IPS DF 4.7 (cell line): ENCODE data around the gene ZBTB42.
"Not testable (repeated sequence)": the region's sequence is repeated elsewhere in the genome, so short reads cannot be mapped to it uniquely, and the experiment has no call there.

Experiments
- DNase-seq: peaks from one replicate; pipeline ENCODE4 v3.0.0-alpha.2; 2013; ENCODE audit warnings: low spot score; ENCODE audit errors: extremely low read depth

Gene ZBTB42

GRCh38 chr14:104836171-104836935 lies 35.5 kb downstream of the ZBTB42 start:
- DNase-seq: not testable (repeated sequence)

- DNase-seq: no peak
Measured at GRCh38 chr14:104841730-104842129, 40.8 kb downstream of the ZBTB42 start.

- no peak for DNase-seq
Measured at GRCh38 chr14:104843006-104843405, 42.1 kb downstream of the ZBTB42 start.

- DNase-seq: no peak
Measured at GRCh38 chr14:104843442-104844305, 42.8 kb downstream of the ZBTB42 start.

- no peak for DNase-seq
Measured at GRCh38 chr14:104844306-104845032, 43.6 kb downstream of the ZBTB42 start.

GRCh38 chr14:104845033-104845666 lies 44.2 kb downstream of the ZBTB42 start:
- no peak for DNase-seq

GRCh38 chr14:104845834-104846441 lies 45.0 kb downstream of the ZBTB42 start:
- no peak for DNase-seq

GRCh38 chr14:104852280-104852663 lies 51.4 kb downstream of the ZBTB42 start:
- DNase-seq: no peak
